Activated CD8-positive, alpha-beta memory T cell treated with anti-CD3 and anti-CD28 coated beads, Interleukin-2, amount 50 U/mL, for 4 hours (primary cell): ENCODE data around the gene SORCS2.
A peak's percentile ranks its signal among the peaks of the same experiment; 100 is the strongest.

ENCODE experiments used
- DNase-seq: peaks from one replicate; pipeline ENCODE4 v3.0.0-alpha.2; 2020

SORCS2 gene

DNA sequence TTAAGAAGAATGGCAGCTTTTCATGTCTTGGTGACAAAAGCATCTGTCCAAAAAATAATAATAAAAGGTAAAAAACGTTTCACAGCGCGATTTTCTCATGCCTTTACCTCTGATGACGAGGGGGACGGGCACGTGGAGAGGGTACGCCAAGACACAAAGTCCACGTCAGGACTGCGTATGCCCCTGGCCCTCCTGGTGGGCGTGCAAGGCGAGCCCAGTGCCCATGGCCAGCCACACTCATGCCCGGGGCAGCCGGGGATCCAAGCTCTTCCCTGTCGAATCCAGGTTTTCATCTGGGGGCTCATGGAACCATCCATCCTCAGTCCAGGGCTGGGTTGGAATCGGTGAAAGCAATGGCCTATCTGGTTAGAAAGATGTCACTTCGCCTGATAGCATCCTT, 570.8 kb downstream of the SORCS2 start:
- DNase-seq = no peak

GRCh38 chr4:7763788-7764187, 571.5 kb downstream of the SORCS2 start:
- no peak for DNase-seq

- no peak for DNase-seq
These were observed 572.1 kb downstream of the SORCS2 start for GRCh38 chr4:7764466-7764865.

GRCh38 chr4:7765666-7766065, 573.3 kb downstream of the SORCS2 start:
- no peak for DNase-seq

- no peak for DNase-seq
These were observed 573.7 kb downstream of the SORCS2 start for GRCh38 chr4:7766086-7766485.

- DNase-seq = no peak
These were observed 574.5 kb downstream of the SORCS2 start for GRCh38 chr4:7766661-7767345.

GRCh38 chr4:7767526-7767925, 575.2 kb downstream of the SORCS2 start:
- no peak for DNase-seq

DNA sequence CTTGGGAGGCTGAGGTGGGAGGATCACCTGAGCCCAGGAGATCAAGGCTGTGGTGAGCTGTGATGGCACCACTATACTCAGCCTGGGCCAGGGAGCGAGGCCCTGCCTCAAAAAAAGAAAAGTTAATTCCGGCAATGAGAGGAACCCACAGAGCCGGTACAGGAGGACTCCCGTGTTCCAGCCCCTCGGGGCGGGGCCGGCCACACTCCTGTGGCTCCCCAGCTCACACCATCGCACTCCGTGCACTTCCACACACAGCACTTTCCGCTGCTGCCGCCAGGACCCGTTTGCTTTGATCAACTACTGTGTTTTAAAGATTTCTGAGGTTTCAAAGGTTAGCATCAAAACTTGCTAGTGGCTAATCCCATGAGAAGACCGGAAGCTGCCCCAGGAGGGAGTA, 575.6 kb downstream of the SORCS2 start:
- DNase-seq = no peak

DNA sequence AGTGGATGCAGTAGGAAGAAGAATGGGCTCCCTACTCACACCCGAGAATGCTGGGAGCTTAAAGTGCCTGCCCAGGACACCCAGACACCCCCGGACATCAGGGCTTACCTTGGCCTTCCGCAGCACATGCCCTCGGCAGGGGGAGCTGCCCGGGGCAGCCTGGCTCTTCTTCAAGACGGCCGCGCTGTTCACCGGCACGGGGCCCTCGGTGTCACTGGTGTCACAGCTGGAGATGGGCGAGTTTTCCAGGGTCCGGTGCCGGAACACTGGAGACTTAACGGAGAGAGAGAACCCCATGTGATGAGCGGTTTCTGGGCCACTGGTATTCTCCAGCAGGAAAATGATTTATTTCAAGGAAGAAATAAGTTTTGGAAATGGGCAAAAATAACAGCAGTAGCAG, 576.4 kb downstream of the SORCS2 start:
- DNase-seq = no peak

DNA sequence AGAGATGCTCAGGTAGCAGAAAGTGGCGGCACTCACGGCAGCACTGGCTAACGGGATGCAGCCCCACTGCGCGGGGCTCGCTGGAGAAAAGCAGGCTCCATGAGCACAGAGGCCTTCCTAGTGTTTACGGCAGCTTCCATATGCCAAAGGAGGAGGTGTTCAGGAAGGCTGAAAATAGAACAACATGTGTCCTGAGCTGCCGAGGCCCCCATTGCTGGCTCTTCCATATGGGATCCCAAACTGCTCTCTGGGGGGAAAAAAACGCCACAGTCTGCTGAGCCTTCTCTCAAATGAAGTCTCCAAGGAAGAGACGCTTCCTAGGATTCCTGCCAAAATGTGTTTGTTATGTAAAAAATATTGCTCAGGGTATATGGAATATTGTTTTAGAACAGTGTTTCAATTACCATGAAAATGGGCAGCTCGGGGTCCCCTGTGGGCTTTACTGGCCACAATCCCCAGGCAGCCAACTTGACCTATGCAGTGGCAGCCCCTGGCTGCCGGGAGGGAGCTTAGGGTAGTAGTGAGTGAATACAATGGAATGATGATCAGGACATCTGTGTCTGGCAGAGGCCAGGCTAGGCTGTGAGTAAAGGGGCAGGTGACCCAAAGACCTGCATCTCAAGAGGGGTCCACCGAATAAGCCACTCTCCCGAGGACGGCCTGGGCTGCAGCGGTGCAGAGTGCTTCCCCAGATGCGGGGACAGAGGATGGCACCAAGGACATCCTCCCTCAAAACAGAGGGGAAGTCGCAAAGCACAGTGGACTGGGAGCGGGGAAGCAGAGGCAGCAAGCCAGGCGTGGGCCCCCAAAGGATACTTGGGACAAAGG, 577.3 kb downstream of the SORCS2 start:
- no peak for DNase-seq

DNA sequence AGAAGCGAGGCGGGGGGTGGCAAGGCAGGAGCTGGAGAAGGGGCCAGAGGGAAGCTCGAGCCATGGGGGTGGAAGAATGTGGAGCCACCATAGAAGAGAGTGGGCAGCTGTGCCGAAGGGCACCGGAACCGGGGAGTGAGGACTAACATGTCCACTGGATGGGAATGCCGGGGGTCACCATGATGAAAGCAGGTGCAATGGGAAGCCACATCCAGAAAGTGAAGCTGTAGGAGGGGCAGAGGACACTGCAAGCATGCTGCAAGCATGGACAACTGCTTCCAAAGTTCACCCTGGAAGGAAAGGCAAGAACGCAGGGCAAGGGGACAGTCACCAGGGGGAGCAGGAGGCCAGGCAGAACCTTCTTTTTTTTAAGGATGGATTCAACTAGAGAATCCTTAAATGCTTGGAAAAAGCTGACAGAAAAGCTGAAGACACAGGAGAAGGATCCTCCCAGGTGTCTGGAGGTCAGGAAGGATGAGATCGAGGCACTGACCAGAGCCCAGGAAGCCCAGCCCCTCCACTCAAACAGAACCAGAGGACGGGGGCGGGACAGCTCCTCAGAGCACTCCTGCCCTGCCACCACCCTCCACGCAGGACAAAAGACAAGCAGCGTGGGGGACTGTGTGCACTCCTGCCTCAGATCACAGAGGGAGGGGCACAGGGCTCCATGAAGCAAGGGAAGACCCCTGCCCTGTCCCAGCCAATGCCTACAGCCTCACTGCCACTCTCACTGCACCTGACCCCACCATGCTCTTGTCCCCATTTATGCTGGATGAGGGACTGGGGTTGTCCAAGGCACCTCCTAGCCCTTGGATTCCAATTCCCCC, 578.1 kb downstream of the SORCS2 start:
- no peak for DNase-seq

GRCh38 chr4:7771056-7771455, 578.7 kb downstream of the SORCS2 start:
- DNase-seq = peak; percentile 38

DNA sequence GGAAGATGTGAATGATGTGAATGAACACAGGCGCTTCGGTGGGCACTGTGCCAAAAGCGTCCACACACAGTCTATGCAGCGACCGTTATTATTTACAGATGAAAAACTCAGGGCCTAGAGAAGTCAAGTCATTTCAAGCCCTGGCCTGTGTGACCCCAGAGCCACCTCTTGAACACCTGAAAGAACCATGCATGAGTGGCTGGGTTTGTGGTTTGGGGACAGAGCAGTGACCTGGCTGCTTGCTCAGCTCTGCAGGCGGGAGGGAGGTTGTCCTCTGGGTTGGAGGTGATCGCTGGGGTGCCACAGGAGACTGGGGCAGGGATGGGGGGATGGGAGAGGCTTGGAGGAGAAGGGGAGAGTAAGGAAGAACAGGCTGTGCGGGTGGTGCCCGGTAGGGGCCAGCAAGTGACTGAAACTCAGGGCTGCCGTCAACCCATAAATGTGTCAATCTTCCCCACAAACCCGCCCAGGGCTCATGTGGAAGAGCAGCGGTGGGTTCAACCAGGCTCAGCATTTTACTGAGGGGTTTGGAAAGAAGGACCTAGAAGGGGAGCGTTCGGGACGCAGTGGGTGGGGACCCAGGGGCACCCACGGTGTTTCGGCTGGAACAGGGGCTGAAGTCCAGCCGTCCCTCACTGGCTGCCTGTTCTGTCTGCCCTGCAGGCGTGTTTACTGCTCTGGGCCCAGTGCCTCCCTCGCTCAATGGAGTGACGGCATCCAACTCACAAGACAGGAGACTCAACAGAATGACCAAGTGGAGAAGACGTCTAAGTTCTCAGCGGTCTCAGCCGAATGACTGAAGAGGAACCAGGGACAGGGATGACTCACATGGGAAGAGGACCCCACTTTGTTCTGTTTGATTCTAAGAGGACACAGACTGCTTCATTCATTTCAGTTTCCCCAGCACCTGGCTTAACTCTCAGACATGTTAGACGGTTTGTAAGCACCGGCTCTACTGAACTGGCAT, 579.5 kb downstream of the SORCS2 start:
- no peak for DNase-seq

DNA sequence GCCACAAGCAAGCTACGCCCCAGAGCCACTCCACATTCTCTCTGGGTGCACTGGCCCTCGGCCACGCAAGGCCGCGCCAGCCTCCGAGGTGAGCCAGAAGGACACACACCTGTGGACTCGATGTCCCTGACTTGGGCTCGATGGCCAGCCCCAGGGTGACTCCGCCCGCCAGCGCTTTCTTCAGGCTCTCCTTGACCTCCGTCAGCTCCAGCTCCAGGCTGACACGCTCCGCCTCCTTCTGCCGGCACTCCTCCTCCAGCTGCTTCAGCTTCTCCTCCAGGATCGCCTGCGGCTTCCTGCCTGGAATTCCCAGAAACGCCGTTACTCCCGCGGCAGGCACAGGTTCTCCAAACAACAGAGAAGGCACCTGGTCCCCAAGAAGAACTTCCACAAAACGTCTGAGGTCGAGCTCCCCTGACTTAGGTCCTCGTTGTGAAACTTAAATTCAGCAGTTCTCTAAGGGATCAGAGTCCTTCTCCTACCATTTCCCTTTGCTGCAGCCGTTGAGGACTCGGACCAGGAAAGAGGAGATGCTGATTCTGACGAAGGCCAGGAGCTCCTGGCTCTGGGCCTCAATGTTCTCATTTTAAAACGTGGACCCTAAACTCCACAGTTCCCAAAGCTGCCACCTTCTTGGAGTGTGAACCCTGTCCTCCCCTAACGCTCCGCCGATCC, 580.5 kb downstream of the SORCS2 start:
- no peak for DNase-seq

DNA sequence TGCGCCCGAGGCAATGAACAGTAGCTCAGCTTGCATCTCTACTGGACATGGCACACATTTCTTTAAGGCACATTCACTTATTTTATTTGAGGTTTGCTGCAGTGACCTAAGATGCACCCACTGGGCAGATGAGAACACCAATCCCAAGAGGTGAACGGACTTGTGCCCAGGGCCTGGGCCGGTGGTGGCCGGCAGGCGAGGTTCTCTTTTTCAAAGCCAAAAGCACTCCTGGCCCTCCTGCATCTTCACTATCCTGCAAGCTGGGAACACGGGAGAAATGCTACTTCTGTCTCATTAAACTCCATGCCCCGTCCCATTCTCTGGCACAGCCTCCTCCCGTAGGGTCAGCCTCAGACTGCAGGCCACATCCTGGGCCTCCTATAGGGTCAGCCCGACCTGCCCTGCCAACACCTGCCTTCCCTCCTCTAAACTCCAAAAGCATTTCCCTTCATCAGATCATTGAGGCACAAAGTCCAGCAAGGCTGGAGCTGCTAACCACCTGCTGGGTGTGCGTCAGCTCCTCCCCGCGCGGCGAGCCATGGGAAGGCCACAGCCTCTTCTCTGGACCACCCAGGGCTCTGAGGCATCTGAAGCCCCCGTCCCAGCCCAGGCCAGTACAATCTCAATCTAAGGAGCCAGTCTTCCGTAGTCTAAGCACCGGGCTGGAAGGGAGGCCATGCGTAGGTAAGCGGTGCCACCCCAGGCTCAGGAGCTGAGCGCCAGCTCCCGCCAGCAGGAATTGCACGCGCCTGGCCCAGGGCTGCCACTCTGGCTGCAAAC, 581.3 kb downstream of the SORCS2 start:
- DNase-seq = no peak

GRCh38 chr4:7774301-7775294, 582.3 kb downstream of the SORCS2 start:
- DNase-seq = no peak

DNA sequence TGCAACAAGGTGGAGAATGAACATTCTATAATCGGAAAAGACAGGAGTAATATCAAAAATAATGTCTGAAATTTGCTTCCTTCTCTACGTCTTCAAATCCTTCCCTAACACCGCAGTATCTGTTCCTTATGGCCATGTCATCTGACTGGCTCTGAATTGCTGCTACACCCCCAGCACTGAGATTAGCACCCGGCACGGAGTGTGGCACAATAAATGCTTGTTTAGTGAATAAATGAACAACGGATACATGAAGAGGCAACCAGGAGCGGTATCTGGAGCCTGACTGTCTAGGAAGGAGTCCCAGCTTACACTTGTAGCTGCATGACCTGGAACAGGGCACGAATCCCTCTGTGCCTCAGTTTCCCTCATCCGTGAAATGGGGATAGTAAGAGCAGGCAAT, 583.1 kb downstream of the SORCS2 start:
- no peak for DNase-seq

DNA sequence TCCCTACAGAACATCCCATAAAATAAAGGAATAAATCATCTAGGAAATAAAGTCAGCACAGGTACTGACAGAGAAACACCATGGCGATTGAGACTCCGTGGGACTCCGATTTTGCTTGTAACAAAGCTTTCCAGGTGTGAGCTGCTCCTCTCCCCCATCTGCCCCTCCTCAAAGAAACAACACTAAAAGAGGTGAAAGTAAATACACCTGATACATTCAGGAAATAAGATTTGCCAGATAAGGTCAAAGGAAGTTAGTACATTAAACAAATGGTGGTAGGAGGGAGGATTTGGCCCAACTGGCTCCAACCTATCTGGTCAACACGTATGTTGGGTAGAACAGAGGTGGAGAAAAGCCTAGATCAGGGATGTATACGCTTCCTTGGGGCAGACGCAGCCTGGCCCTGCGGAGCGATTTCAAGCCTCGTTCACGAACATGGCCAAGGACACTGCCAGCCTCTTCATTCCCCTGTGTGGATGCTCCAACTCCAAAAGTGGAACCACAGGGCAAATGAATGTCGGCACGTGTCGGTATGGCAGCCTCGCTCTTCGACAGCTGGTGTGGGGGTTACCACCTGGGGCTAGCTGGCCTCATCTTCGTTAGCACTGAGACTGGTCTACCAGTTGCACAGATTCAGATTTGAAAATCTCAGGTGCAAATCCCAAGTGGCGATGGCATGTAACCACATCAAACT, 584.8 kb downstream of the SORCS2 start:
- DNase-seq = no peak
